ENCODE results near the gene TMPRSS9. TPM values are rescaled to one million over a fixed set of nuclear protein-coding genes. Genes with fewer than 3 reads are reported as not detected.

The TMPRSS9 gene
- total RNA-seq, 1 experiment from 2014 or later: 0.57 TPM

DNA sequence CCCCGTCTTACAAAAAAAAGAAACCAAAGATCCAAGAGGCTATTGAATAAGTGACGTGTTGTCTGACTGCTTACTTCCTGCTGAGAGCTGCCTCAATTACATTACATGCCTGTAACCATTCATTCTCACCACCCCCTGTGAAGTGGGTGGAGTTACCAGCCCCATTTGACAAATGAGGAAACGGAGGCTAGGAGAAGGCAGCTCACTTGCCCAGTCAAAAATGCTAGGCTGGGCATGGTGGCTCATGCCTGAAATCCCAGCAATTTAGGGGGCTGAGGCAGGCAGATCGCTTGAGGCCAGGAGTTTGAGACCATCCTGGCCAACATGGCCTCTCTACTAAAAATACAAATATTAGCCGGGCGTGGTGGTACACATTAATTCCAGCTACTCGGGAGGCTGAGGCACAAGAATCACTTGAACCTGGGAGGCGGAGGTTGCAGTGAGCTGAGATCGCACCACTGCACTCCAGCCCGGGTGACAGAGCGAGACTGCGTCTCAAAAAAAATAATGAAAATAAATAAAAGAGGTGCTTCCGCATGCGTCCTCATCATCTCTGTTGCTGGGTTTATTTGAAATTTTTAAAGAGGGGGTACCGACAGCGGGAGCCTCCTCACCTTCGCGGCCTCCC, 32.2 kb upstream of the TMPRSS9 start:
- CTCF ChIA-PET: interaction anchor here (0.5 to 3.3 kb wide), 10 partner anchors 9 to 553 kb away, joined by 3 to 20 read pairs (median 4); no protein-coding TSS in a partner anchor
- Mint-ChIP-seq H3K27me3 (ENCODE audit: low read depth) (no peaks in the 10 kb centered on the region), H3K27ac (peak overlapping the region; percentile 98), H3K36me3 (peaks cover 12% of the 10 kb centered on the region), H3K9me3 (no peaks in the 10 kb centered on the region), H3K4me3 (peak overlapping the region; percentile 100), H3K4me1 (peaks cover 41% of the 10 kb centered on the region)
- ATAC-seq (peak; percentile 59), DNase-seq (ENCODE audit: low spot score) (no peak)
- POLR2A ChIA-PET: interaction anchor here (0.6 to 1.3 kb wide), 2 partner anchors 14 to 100 kb away, joined by 3 read pairs; partner anchors contain the start of gene TIMM13
- TF ChIP-seq ZNF121 (CRISPR knock-in tag; IDR thresholded peaks at IDR 0.05) (0 out of 2 replicates have a peak, but pooled peaks have one; percentile 12), SMAD4 (CRISPR knock-in tag; IDR thresholded peaks at IDR 0.05) (no peak)

DNA sequence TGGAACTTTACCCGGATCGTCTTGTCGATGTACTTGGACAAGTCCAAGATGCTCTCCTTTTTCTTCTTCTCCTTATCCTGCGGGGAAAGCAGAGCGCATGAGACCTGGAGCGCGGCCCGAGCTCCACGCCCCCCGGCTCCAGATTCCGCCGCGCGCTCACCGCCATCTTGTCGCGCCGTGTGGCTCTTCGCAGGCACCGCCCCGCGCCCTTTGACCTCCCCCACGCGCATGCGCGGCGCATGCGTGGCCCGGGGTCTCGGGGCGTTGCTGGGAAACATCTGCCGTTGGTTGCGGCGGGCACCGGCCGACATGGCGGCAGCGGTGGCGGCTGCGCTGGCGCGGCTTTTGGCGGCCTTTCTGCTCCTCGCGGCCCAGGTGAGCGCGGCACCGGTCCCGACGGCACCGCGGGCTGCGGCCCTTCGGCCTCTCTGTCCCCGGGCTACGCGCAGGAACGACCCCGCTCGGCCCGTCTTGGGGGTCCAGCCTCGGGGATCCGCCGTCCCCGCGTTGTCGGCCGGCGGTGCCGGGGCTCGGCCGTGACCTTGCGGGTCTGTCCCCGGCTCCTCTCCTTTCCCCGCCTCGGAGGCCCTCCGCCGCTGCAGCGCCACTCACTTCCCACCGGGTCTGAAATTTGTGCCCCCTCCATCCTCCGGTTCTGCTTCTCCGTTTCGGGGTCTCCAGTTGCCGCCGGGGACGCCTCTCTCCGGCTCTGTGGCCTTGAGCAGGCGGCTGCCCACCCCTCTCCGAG, 31.5 kb upstream of the TMPRSS9 start, which contains the start of the genes LSM7 and SPPL2B:
Gene LSM7 (minus strand): TSS at position 186 of the 748 bp plus-strand sequence. CDS start 20 bp downstream, at position 166.
Gene SPPL2B (plus strand): TSS at position 284 of the 748 bp plus-strand sequence. CDS start 26 bp downstream, at position 310.
- Mint-ChIP-seq H3K27me3 (ENCODE audit: low read depth) (no peaks in the 10 kb centered on the region), H3K9me3 (no peaks in the 10 kb centered on the region), H3K4me1 (peaks cover 41% of the 10 kb centered on the region), H3K36me3 (peaks cover 11% of the 10 kb centered on the region), H3K27ac (peak within 1 kb of the TSS; percentile 98), H3K4me3 (peak within 1 kb of the TSS; percentile 100)
- ChIA-PET POLR2A (interaction anchor here (1.3 kb wide), 1 partner anchor 99 kb away, joined by 3 read pairs; the partner anchor contains the start of gene TIMM13), CTCF (interaction anchor here (0.5 to 3.3 kb wide), 9 partner anchors 13 to 554 kb away, joined by 3 to 20 read pairs (median 5); no protein-coding TSS in a partner anchor)
- DNase-seq (ENCODE audit: low spot score) (peak; percentile 80), ATAC-seq (peak; percentile 51)
- TF ChIP-seq SP1 (CRISPR knock-in tag; conservative IDR thresholded peaks at IDR 0.05) (peak; percentile 79), GABPB1 (CRISPR knock-in tag; IDR thresholded peaks at IDR 0.05) (peak; percentile 56; the same call in 1 of the 2 replicates), ETV6 (CRISPR knock-in tag; IDR thresholded peaks at IDR 0.05) (peak; percentile 57; the same call in 1 of the 2 replicates), NR2C2 (CRISPR knock-in tag; IDR thresholded peaks at IDR 0.05) (peak; percentile 92), ZNF263 (CRISPR knock-in tag; IDR thresholded peaks at IDR 0.05; ENCODE audit: low read depth) (0 out of 2 replicates have a peak, but pooled peaks have one; percentile 46), ZNF121 (CRISPR knock-in tag; IDR thresholded peaks at IDR 0.05) (no peak), ZNF232 (CRISPR knock-in tag; IDR thresholded peaks at IDR 0.05) (no peak), ZNF416 (CRISPR knock-in tag; IDR thresholded peaks at IDR 0.05) (0 out of 2 replicates have a peak, but pooled peaks have one; percentile 5), JAZF1 (CRISPR knock-in tag; IDR thresholded peaks at IDR 0.05) (no peak), IRF2 (CRISPR knock-in tag; IDR thresholded peaks at IDR 0.05; ENCODE audit: borderline replicate concordance, low read depth) (no peak), ATF1 (CRISPR knock-in tag; IDR thresholded peaks at IDR 0.05) (peak; percentile 82; the same call in 1 of the 2 replicates), JUN (CRISPR knock-in tag; IDR thresholded peaks at IDR 0.05) (0 out of 2 replicates have a peak, but pooled peaks have one; percentile 60), KAT7 (CRISPR knock-in tag; IDR thresholded peaks at IDR 0.05; ENCODE audit: borderline replicate concordance) (0 out of 2 replicates have a peak, but pooled peaks have one; percentile 29)
- TF ChIP-seq, protein P1, sequence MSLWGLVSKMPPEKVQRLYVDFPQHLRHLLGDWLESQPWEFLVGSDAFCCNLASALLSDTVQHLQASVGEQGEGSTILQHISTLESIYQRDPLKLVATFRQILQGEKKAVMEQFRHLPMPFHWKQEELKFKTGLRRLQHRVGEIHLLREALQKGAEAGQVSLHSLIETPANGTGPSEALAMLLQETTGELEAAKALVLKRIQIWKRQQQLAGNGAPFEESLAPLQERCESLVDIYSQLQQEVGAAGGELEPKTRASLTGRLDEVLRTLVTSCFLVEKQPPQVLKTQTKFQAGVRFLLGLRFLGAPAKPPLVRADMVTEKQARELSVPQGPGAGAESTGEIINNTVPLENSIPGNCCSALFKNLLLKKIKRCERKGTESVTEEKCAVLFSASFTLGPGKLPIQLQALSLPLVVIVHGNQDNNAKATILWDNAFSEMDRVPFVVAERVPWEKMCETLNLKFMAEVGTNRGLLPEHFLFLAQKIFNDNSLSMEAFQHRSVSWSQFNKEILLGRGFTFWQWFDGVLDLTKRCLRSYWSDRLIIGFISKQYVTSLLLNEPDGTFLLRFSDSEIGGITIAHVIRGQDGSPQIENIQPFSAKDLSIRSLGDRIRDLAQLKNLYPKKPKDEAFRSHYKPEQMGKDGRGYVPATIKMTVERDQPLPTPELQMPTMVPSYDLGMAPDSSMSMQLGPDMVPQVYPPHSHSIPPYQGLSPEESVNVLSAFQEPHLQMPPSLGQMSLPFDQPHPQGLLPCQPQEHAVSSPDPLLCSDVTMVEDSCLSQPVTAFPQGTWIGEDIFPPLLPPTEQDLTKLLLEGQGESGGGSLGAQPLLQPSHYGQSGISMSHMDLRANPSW (CRISPR knock-in tag; conservative IDR thresholded peaks at IDR 0.05; ENCODE audit: low read depth): 0 out of 2 replicates have a peak, but pooled peaks have one; percentile 26
- TF ChIP-seq, protein P2, sequence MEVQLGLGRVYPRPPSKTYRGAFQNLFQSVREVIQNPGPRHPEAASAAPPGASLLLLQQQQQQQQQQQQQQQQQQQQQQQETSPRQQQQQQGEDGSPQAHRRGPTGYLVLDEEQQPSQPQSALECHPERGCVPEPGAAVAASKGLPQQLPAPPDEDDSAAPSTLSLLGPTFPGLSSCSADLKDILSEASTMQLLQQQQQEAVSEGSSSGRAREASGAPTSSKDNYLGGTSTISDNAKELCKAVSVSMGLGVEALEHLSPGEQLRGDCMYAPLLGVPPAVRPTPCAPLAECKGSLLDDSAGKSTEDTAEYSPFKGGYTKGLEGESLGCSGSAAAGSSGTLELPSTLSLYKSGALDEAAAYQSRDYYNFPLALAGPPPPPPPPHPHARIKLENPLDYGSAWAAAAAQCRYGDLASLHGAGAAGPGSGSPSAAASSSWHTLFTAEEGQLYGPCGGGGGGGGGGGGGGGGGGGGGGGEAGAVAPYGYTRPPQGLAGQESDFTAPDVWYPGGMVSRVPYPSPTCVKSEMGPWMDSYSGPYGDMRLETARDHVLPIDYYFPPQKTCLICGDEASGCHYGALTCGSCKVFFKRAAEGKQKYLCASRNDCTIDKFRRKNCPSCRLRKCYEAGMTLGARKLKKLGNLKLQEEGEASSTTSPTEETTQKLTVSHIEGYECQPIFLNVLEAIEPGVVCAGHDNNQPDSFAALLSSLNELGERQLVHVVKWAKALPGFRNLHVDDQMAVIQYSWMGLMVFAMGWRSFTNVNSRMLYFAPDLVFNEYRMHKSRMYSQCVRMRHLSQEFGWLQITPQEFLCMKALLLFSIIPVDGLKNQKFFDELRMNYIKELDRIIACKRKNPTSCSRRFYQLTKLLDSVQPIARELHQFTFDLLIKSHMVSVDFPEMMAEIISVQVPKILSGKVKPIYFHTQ (CRISPR knock-in tag; IDR thresholded peaks at IDR 0.05): no peak
- TF ChIP-seq, protein P3, sequence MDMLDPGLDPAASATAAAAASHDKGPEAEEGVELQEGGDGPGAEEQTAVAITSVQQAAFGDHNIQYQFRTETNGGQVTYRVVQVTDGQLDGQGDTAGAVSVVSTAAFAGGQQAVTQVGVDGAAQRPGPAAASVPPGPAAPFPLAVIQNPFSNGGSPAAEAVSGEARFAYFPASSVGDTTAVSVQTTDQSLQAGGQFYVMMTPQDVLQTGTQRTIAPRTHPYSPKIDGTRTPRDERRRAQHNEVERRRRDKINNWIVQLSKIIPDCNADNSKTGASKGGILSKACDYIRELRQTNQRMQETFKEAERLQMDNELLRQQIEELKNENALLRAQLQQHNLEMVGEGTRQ (CRISPR knock-in tag; IDR thresholded peaks at IDR 0.05): peak; percentile 52
- TF ChIP-seq, protein P4, sequence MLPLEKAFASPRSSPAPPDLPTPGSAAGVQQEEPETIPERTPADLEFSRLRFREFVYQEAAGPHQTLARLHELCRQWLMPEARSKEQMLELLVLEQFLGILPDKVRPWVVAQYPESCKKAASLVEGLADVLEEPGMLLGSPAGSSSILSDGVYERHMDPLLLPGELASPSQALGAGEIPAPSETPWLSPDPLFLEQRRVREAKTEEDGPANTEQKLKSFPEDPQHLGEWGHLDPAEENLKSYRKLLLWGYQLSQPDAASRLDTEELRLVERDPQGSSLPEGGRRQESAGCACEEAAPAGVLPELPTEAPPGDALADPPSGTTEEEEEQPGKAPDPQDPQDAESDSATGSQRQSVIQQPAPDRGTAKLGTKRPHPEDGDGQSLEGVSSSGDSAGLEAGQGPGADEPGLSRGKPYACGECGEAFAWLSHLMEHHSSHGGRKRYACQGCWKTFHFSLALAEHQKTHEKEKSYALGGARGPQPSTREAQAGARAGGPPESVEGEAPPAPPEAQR (CRISPR knock-in tag; IDR thresholded peaks at IDR 0.05): no peak
- TF ChIP-seq, protein P5, sequence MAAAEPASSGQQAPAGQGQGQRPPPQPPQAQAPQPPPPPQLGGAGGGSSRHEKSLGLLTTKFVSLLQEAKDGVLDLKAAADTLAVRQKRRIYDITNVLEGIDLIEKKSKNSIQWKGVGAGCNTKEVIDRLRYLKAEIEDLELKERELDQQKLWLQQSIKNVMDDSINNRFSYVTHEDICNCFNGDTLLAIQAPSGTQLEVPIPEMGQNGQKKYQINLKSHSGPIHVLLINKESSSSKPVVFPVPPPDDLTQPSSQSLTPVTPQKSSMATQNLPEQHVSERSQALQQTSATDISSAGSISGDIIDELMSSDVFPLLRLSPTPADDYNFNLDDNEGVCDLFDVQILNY (CRISPR knock-in tag; IDR thresholded peaks at IDR 0.05): peak; percentile 86
- TF ChIP-seq, protein P6, sequence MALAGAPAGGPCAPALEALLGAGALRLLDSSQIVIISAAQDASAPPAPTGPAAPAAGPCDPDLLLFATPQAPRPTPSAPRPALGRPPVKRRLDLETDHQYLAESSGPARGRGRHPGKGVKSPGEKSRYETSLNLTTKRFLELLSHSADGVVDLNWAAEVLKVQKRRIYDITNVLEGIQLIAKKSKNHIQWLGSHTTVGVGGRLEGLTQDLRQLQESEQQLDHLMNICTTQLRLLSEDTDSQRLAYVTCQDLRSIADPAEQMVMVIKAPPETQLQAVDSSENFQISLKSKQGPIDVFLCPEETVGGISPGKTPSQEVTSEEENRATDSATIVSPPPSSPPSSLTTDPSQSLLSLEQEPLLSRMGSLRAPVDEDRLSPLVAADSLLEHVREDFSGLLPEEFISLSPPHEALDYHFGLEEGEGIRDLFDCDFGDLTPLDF (CRISPR knock-in tag; IDR thresholded peaks at IDR 0.05): peak; percentile 13; the same call in 1 of the 2 replicates
- TF ChIP-seq, protein P7, sequence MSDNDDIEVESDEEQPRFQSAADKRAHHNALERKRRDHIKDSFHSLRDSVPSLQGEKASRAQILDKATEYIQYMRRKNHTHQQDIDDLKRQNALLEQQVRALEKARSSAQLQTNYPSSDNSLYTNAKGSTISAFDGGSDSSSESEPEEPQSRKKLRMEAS (CRISPR knock-in tag; IDR thresholded peaks at IDR 0.05): peak; percentile 80; the same call in 1 of the 2 replicates

Measured in WTC11 (cell line).